ENCODE measurements around the gene INSIG1. TPM values are rescaled to one million over a fixed set of nuclear protein-coding genes. Genes with fewer than 3 reads are reported as not detected.
A peak's percentile ranks its signal among the peaks of the same experiment; 100 is the strongest.

Gene INSIG1
- total RNA-seq, 2 donors from 2014 or later = 68.9 to 94.0 TPM

DNA sequence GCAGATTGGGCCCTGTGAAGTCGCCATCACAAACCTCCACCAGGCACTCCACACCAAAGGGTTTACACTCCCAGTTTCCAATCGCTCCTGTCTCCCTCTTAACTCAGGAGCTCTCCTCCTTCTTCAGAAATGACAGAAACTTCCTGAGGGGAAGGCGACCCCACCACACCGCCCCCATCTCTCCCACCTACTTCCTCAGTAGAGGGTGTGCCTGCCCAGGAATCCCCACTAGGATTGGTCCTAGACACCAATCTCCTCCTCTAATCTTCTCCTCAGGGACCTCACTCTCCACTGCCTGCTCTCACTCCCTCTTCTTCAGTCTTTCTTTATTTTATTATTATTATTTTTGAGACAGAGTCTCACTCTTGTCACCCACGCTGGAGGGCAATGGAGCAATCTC is 5.9 kb upstream of the INSIG1 start:
- ATAC-seq = no peak
- H3K36me3 Mint-ChIP-seq = peaks cover 4 to 6% of the 10 kb centered on the region in 2 donors
- DNase-seq (ENCODE audit: low spot score in 2 of 2) = no peak
- peak overlapping the region in 1 of 2 donors; percentile 22 for H3K27ac Mint-ChIP-seq
- H3K9me3 Mint-ChIP-seq = no peaks in the 10 kb centered on the region

DNA sequence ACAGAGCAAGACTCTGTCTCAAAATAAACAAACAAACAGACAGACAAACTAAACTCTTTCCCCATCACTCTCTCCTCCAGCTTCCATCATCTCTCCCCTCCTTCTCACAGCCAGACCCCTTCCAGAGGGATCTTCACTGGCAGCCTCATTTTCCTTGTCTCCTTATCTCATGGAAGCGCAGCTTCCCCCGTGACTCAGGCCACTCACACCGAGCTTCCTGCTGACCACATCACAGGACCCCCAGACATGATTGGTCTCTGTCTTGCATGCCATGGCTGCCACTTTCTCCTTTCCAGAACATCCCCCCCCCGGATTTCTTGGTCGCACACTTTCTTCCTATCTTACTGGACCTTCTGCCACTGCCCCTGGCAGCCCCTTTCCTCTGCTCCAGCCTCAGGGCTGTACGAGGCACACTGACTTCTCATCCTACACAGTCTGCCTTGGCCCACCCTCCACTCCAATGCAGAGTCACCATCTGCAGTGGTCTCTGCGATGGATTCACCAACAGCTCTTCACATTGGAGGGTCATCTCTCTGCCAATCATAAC is 4.9 kb upstream of the INSIG1 start:
- Mint-ChIP-seq H3K36me3 (peaks cover 4 to 6% of the 10 kb centered on the region in 2 donors), H3K9me3 (no peaks in the 10 kb centered on the region), H3K27ac (no peak overlapping the region)
- ATAC-seq (no peak), DNase-seq (ENCODE audit: low spot score in 2 of 2) (no peak)

DNA sequence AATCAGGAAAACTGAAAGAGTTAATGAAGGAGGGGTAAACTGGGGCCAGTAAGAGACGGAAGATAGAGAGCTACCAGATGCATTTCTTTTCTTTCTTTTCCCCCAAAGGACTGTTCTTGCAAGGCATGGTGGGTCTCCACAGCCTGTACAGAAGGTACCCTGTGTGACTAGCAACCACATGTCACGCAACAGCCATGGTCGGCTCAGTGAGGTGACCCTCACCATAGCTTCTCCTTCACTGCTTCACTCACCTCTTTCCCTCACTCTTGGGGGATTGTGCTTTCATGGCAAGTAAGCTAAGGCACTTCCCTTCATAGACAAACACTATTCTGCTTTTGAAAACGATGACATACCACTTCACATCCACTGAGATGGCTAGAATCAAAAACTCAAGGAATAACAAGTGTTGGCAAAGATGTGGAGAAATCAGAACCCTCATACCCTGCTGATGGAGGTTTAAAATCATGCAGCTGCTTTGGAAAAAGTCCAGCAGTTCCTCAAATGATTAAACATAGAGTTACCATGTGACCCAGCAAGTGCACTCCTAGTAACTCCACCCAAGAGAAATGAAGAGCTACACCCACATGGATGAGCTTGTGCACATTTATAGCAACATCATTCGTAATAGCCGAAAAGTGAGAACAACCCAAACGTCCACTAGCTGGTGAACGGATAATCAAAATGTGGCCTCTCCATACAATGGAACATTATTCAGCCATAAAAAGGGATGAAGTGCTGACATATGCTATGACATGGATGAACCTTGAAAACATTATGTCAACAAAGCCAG is 3.8 kb upstream of the INSIG1 start:
- no peak for ATAC-seq
- H3K36me3 Mint-ChIP-seq = peaks cover 10 to 11% of the 10 kb centered on the region in 2 donors
- no peaks in the 10 kb centered on the region for H3K9me3 Mint-ChIP-seq
- DNase-seq (ENCODE audit: low spot score in 2 of 2) = no peak
- no peak overlapping the region for H3K27ac Mint-ChIP-seq

DNA sequence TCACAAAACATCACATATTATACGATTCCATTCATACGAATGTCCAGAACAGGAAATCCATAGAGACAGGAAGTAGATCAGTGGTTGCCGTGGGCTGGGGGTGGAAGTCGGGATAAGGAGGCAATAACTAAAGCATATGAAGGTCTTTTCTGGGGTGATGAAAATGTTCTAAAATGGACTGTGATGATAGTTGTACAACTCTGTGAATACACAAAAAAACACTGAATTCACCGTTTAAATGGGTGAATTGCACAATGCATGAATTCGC is 3.2 kb upstream of the INSIG1 start:
- Mint-ChIP-seq H3K27ac (no peak overlapping the region), H3K9me3 (no peaks in the 10 kb centered on the region), H3K36me3 (peaks cover 13 to 15% of the 10 kb centered on the region in 2 donors)
- ATAC-seq = no peak
- DNase-seq (ENCODE audit: low spot score in 2 of 2) = no peak

DNA sequence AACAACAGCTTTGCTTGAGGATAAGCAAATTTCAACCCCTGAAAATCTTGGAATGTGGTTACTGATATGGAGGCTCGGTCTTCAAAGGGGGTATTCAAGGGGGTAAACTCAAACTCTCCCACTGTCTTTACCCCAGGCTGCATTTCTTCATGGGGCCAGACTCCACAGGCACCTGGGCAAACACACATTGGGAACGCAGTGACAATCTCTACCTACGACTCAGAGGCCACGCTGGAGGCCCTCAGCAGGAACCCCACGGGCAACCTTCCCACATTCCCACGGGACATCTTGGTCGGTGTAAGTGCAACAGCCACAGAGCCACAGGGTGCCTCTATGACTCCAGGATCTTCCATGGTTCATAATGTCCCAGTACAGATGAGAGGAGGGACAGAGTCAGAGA is 2.2 kb upstream of the INSIG1 start:
- DNase-seq (ENCODE audit: low spot score in 2 of 2) (peak in 1 of 2 donors; percentile 39), ATAC-seq (no peak)
- Mint-ChIP-seq H3K36me3 (peaks cover 22 to 25% of the 10 kb centered on the region in 2 donors), H3K9me3 (no peaks in the 10 kb centered on the region), H3K27ac (no peak overlapping the region)

DNA sequence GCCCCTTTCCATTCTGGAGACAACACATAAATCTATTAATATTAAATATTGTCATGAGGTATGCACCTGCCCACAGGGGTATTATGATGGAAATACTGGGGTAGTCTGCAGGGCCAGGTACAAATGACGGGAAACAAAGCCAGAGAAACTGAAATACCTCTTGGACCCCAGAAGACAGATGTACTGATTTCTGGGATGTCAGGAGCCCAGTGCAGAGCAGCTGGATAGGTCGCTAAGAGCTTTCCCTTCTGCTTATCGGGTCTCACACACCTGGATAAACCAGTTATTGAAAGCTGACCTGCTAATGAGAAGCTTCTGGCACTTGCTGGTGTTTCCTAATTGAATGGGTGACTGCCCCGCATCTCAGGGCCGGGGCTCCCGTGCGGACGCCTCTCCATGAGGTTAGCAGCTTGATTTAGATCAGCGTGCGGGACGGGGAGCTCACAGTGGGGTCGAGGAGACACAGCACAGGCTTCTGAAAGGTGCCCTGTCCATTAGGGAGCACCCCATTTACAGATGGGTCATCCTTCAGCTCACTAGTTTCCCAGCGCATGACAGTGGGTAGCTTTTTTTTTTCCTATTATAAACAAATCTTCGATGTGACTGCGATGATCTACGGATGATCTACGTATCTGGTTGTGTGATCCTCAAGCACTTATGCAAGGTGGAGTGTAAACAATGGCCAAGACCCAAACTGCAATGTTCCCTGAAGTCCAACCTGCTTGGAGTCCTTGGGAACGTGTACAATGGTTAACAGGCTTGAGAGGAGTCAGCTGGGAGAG is 1.5 kb upstream of the INSIG1 start:
- Mint-ChIP-seq H3K36me3 (peaks cover 25 to 28% of the 10 kb centered on the region in 2 donors), H3K9me3 (no peaks in the 10 kb centered on the region), H3K27ac (peak overlapping the region; percentile 85 to 92)
- no peak for ATAC-seq
- DNase-seq (ENCODE audit: low spot score in 2 of 2) = peak in 1 of 2 donors; percentile 50

DNA sequence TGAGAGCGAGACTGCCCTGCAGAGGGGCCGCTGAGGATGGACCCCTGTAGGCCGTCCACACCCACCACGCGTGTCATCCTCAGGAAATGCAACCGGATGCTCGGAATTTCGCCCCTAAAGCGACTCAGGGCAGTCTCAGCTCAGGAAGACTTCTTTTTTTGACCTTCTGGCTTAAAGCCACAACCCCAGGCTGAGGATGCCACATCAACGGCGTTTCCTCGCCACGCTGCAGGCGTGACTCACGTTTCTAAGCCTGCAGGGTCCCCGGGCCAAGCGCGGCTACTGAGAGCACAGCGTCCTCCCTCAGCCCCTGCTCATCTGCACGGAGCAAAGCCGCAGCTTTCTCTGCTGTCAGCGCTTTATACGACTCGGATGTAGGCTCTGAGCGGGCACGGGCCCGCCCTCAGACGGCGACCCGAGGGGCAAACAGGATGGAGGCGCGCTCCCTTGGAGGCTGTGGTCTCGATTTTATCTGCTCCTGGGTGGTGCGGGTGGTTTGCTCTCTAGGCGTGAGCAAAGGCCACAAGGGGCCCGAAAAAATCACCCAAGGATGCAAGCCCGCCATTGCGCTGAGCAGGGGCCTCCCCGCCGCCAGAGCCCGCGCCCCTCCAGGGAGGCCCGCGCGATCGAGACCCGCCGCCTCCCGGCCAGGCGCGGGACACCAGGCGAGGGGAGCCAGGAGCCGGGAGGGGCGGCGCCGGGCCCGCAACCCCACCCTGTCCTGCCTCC is 726 bp upstream of the INSIG1 start:
- DNase-seq (ENCODE audit: low spot score in 2 of 2) = peak; percentile 68 to 94
- peak; percentile 52 to 66 for ATAC-seq
- peaks cover 25 to 28% of the 10 kb centered on the region in 2 donors for H3K36me3 Mint-ChIP-seq
- peak overlapping the region; percentile 85 to 92 for H3K27ac Mint-ChIP-seq
- H3K9me3 Mint-ChIP-seq = no peaks in the 10 kb centered on the region

DNA sequence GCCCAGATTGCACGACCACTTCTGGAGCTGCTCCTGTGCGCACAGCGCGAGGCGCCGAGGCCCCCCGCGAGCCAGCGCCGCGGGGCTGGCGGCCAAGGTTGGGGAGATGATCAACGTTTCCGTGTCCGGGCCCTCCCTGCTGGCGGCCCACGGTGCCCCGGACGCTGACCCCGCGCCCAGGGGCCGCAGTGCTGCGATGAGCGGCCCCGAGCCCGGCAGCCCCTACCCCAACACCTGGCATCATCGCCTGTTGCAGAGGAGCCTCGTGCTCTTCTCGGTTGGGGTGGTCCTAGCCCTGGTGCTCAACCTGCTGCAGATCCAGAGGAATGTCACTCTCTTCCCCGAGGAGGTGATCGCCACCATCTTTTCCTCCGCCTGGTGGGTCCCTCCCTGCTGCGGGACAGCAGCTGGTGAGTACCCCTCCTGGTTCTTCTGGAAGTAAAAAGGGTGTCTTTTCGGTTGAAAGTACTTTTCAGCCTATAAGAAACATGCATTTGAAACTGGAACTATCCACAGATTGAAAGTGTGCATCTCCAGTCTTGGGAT is 683 bp downstream of the INSIG1 start:
- peak overlapping the region; percentile 96 to 99 for H3K27ac Mint-ChIP-seq
- ATAC-seq (no peak), DNase-seq (ENCODE audit: low spot score in 2 of 2) (peak in 1 of 2 donors; percentile 24)
- peaks cover 25 to 35% of the 10 kb centered on the region in 2 donors for H3K36me3 Mint-ChIP-seq
- no peaks in the 10 kb centered on the region for H3K9me3 Mint-ChIP-seq

DNA sequence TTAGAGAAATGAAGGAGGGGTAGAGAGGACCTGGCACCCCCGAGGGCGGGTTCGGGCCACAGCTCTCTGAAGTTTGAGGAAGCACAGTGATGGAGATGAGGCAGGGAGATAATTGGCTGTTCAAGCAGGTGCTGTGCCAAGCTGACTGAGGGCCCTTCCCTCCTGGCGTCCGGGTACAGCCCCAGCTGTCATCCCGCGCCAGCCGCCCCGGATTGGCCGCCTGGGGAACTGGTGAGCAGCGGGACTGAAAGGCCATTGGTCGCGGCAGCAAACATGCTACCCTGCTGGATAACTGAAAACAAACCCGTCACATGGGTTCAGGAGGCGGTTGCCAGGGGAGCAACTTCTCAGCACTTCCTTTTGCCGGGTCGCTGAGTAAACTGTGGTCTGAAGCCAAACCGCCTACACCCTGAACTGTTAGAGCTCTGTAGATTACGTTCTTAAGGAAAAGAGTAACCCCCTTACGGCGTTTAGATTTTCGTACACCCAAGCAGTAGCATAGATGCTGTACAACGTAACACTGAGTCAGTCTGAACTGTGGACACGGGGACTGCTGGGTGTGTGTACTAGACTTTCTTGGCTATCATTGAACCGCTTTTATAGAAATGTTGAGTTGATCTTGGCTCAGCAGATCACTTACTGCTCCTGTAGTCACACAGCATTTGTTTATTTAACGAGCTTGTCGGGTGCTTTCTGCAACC is 1.3 kb downstream of the INSIG1 start:
- no peaks in the 10 kb centered on the region for H3K9me3 Mint-ChIP-seq
- H3K27ac Mint-ChIP-seq = peak overlapping the region; percentile 96 to 99
- ATAC-seq = peak; percentile 75 to 81
- peak; percentile 93 to 98 for DNase-seq (ENCODE audit: low spot score in 2 of 2)
- H3K36me3 Mint-ChIP-seq = peaks cover 25 to 41% of the 10 kb centered on the region in 2 donors

DNA sequence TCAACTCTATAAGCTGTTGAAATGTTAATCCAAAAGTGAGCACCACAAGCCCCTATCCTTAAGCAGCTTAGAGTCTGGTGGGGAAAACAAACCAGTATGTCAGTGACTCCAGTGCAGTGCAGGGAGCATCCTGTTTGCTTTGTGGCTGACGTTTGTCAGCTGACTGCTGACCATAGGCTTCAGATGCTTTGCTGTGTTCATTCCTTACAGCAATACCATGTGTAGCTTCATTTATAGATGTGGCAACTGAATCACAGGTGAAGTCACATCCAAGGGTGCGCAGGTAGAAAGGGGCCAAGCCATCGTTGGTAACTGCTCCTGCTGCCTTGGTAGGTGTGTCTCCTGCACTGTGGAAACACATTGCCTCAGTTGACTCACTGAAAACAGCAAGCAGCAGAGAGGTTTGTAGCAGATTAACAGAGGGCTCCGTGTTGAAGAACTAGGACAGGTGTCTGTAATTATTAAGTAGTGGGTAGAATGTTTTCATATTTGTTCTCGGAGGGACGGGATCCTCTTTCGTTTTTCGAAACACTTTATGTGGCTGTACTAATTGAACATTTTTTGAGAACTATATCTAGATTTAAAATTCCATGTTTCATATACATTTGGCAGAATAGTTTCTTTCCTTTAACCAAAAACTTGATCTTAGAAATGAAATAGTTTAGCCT is 2.0 kb downstream of the INSIG1 start:
- Mint-ChIP-seq H3K9me3 (no peaks in the 10 kb centered on the region), H3K36me3 (peaks cover 25 to 48% of the 10 kb centered on the region in 2 donors)

DNA sequence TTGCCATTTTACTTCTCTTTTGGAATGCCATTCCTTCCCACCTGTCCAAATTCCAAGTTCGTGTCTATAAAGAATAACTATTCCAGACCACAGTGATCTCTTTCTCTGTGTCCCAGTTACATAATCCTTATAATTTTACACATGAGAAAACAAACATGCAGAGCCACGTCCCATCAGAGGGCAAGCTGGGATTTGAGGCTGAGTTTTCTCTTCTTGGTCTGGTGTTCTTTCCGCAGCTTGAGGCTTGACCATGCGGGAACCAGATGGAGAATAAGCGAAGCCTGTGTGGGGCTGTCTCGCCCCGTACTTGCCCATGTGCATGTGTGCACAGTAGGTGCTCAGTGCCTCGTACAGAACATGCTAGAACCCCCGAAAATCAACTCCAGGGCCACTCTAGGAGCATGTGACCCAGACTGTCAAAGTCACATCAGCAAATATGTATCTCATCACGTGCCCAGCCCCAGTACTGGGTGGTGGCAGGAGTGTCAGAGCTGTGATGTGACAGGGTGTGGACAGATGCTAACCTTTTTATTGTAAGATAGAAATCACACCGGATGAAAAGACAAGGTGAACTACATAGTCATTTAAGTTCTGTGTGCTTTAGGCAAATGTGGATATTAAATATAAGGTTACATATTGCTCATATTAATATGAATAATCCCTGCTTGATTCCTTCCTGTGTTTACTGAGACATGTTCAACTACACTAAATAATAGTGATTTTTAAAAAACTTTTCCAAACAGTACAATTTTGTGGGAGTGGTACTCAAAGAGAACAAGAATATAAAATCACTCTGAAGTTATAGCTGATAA is 3.2 kb downstream of the INSIG1 start:
- DNase-seq (ENCODE audit: low spot score in 2 of 2) (no peak), ATAC-seq (no peak)
- Mint-ChIP-seq H3K27ac (peak overlapping the region; percentile 31 to 80), H3K36me3 (peaks cover 31 to 56% of the 10 kb centered on the region in 2 donors), H3K9me3 (no peaks in the 10 kb centered on the region)

More for the DNA sequence above, 2.0 kb downstream of the INSIG1 start:
- no peak for ATAC-seq
- peak in 1 of 2 donors; percentile 47 for DNase-seq (ENCODE audit: low spot score in 2 of 2)
- H3K27ac Mint-ChIP-seq = peak overlapping the region; percentile 96 to 99

DNA sequence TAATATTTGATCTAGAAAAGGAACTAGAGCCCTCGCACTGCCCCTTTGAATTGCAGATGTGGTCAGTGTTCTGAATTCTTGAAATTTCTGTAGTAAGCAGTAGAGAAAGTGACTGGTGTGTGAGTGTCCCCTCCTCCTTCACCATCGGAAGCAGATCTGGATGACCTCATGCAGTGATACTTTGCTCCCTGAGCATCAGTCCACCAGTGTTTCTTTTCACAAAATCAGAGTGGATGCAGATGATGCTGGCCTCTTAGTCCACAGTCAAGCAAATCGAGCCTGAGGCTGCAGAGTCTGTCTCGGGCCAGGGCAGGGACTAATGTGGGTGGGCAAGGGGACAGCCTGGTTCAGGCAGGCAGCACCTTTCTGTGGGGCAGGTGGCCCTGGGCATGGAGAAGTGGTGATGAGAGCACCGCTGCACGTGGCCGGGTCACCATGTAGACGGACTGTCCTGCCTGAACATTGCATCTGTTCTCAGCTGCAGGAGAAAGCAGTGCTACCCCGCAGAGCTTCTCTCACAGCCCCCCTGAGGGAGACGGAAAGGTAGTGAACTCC is 5.4 kb downstream of the INSIG1 start:
- Mint-ChIP-seq H3K27ac (no peak overlapping the region), H3K36me3 (peaks cover 34 to 58% of the 10 kb centered on the region in 2 donors), H3K9me3 (no peaks in the 10 kb centered on the region)
- DNase-seq (ENCODE audit: low spot score in 2 of 2) = no peak
- no peak for ATAC-seq

DNA sequence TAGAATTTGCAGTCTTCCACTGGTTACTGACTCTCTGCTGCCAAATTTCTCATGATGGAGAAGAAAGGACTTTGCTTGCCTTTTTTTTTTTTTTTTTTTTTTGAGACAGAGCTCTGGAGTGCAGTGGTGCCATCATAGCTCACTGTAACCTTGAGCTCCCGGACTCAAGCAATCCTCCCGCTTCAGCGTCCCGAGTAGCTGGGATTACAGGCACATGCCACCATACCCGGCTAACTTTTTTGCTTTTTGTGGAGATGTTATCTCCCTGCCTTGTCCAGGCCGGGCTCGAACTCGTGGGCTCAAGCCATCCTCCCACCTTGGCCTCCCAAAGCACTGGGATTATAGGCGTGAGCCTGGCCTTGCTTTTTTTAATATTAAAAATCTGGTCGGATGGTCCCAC is 6.2 kb downstream of the INSIG1 start:
- peaks cover 34 to 60% of the 10 kb centered on the region in 2 donors for H3K36me3 Mint-ChIP-seq
- no peaks in the 10 kb centered on the region for H3K9me3 Mint-ChIP-seq
- ATAC-seq (no peak), DNase-seq (ENCODE audit: low spot score in 2 of 2) (no peak)
- peak overlapping the region in 1 of 2 donors; percentile 6 for H3K27ac Mint-ChIP-seq

DNA sequence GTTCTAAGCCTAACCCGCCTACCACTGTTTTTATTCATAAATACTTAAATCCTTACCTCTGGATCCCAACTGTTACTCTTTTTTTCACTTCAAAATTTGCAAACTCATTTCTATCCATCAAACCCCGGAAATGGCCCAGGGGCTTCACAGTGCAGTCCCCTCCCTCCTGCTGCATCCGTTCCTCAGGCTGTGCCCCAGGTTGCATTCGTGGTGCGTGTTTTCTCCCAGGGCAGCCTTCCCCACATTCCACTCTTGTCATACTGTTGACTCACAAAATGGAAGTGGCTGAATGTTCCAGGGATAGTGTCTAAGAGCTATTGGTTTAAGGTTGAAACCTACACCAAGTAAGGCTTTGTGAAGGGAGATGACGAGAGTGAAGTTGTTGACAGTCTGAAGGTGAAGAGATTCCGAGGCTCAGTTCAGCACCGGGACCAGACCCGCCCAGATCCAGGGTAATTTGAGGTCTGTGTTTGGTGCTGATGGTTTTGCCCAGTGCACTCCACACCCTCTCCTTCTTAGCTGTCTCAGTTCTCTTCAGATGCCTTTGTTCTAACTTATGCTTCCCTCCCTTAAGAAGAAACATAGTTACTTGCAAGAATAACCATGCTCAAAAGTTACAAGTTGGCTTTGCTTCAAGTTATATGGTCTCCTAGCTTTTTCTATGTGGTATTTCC is 7.7 kb downstream of the INSIG1 start:
- no peaks in the 10 kb centered on the region for H3K9me3 Mint-ChIP-seq
- H3K27ac Mint-ChIP-seq = peak overlapping the region in 1 of 2 donors; percentile 73
- no peak for ATAC-seq
- no peak for DNase-seq (ENCODE audit: low spot score in 2 of 2)
- H3K36me3 Mint-ChIP-seq = peaks cover 24 to 57% of the 10 kb centered on the region in 2 donors
